ENCODE measurements around the gene MELK. TPM values are rescaled to one million over a fixed set of nuclear protein-coding genes. Genes with fewer than 3 reads are reported as not detected.

MELK gene
- total and polyA plus RNA-seq, 2 experiments from 2014 or later: 11.5 to 17.4 TPM

DNA sequence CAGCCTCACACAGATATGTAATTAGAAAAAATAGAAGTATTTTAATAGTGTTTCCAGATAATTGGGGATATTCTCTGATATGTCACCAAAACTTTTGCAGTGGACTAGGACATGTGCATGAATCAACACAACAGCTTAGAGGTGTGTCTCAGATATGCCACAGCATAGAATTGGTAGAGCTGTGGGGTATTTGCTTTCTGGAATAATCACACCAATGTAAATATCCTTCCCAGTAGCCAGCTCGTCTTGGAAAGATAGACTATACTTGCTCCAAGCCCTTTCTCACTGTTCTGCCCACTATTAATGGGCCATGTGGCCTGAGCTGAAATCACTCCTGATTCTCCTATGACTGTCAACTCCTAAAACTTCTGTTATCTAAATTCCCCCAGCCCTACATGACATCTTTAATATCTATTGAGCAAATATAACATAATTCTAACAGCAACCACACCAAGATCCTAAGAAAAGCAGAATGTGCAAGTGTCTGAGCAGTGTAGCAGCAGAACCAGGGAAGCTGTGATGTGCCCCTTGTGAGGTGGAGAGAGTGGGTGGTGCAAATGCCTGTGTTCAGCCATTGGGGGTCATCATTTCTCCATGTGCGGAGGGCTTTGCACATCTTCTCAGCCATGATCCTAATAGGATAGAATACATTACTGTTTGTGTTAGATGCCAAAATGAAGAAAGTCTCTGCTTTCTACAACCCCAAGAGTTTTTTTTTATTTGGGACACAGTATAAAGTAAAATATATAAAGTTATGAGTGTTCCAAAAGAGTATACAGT, 65.0 kb downstream of the MELK start:
- TF ChIP-seq, protein P1, sequence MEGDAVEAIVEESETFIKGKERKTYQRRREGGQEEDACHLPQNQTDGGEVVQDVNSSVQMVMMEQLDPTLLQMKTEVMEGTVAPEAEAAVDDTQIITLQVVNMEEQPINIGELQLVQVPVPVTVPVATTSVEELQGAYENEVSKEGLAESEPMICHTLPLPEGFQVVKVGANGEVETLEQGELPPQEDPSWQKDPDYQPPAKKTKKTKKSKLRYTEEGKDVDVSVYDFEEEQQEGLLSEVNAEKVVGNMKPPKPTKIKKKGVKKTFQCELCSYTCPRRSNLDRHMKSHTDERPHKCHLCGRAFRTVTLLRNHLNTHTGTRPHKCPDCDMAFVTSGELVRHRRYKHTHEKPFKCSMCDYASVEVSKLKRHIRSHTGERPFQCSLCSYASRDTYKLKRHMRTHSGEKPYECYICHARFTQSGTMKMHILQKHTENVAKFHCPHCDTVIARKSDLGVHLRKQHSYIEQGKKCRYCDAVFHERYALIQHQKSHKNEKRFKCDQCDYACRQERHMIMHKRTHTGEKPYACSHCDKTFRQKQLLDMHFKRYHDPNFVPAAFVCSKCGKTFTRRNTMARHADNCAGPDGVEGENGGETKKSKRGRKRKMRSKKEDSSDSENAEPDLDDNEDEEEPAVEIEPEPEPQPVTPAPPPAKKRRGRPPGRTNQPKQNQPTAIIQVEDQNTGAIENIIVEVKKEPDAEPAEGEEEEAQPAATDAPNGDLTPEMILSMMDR (IDR thresholded peaks at IDR 0.05; ENCODE audit: low read depth, low read length): peak; percentile 25
- Histone ChIP-seq H3K4me1 (ENCODE audit: low read depth) (no peaks in the 10 kb centered on the region), H3K4me3 (no peak overlapping the region), H3K9me3 (ENCODE audit: low read depth) (no peaks in the 10 kb centered on the region), H3K27me3 (no peaks in the 10 kb centered on the region), H3K27ac (no peak overlapping the region), H3K36me3 (no peaks in the 10 kb centered on the region)
- DNase-seq (ENCODE audit: low read depth in 1 of 2, low spot score in 1 of 2): peak; percentile 36

DNA sequence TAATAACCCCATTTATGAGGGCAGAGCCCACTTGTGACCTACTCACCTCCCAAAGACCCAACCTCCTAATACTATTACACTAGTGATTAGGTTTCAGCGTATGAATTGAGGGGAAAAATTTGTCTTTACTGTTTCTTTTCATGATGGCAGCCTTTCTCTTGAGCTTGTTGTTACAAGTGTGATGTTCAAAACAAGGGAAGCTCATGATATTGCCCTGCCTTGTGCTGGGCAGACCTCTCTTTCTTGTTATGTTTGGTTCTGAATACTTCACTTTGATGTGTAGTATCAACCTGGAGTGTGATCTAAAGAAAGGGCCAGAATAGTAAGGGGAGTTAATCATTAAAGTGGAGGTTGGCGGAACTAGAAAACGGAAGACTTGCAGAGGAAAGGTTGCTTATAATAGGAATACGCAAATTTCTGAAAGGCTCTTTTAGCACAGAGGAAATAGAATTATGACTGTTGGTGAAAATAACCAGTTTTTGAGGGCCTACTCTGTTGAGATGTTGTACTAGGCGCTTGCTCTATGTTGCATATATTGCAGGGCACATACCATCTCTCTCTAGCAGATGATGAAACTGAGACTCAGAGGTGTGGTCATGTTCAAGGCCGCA, 68.2 kb downstream of the MELK start:
- Histone ChIP-seq H3K27ac (no peak overlapping the region), H3K4me1 (ENCODE audit: low read depth) (no peaks in the 10 kb centered on the region), H3K27me3 (no peaks in the 10 kb centered on the region), H3K36me3 (no peaks in the 10 kb centered on the region), H3K4me3 (no peak overlapping the region), H3K9me3 (ENCODE audit: low read depth) (no peaks in the 10 kb centered on the region)
- TF ChIP-seq, protein P1 (IDR thresholded peaks at IDR 0.05; ENCODE audit: low read depth, low read length): no peak
- no peak for DNase-seq (ENCODE audit: low read depth in 1 of 2, low spot score in 1 of 2)

DNA sequence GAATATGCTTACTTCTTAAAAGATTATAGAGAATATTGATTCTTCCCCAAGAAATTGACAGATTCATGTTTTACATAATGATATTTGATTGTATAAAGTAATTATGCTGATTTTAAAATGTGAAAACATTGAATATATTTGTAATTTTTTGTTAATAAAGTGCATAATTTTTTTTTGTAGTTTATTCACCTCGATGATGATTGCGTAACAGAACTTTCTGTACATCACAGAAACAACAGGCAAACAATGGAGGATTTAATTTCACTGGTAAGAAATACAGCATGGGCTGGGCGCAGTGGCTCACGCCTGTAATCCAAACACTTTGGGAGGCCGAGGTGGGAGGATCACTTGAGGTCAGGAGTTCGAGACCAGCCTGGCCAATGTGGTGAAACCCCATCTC, 70.1 kb downstream of the MELK start:
- H3K4me1 ChIP-seq (ENCODE audit: low read depth): no peaks in the 10 kb centered on the region
- DNase-seq (ENCODE audit: low read depth in 1 of 2, low spot score in 1 of 2): no peak
- no peaks in the 10 kb centered on the region for H3K9me3 ChIP-seq (ENCODE audit: low read depth)
- TF ChIP-seq, protein P1 (IDR thresholded peaks at IDR 0.05; ENCODE audit: low read depth, low read length): no peak
- no peaks in the 10 kb centered on the region for H3K36me3 ChIP-seq
- H3K27ac ChIP-seq: no peak overlapping the region
- no peaks in the 10 kb centered on the region for H3K27me3 ChIP-seq
- H3K4me3 ChIP-seq: no peak overlapping the region

DNA sequence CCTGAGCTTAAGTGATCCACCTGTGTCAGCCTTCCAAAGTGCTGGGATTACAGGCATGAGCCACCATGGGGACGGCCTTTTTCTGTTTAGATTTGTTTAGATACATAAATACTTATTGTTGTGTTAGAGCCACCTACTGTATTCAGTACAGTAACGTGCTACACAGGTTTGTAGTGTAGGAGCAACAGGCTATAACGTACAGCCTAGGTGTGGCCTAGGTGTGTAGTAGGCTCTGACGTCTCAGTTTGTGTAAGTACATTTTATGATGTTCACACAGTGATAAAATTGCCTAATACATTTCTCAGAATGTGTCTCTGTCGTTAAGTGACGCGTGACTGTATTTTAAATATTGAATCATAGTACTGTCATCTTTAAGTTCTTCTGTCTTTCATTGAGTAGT, 84.1 kb downstream of the MELK start:
- Histone ChIP-seq H3K9me3 (ENCODE audit: low read depth) (no peaks in the 10 kb centered on the region), H3K27me3 (no peaks in the 10 kb centered on the region), H3K4me1 (ENCODE audit: low read depth) (no peaks in the 10 kb centered on the region), H3K27ac (no peak overlapping the region), H3K36me3 (no peaks in the 10 kb centered on the region), H3K4me3 (no peak overlapping the region)
- no peak for DNase-seq (ENCODE audit: low read depth in 1 of 2, low spot score in 1 of 2)
- TF ChIP-seq, protein P1 (IDR thresholded peaks at IDR 0.05; ENCODE audit: low read depth, low read length): no peak

DNA sequence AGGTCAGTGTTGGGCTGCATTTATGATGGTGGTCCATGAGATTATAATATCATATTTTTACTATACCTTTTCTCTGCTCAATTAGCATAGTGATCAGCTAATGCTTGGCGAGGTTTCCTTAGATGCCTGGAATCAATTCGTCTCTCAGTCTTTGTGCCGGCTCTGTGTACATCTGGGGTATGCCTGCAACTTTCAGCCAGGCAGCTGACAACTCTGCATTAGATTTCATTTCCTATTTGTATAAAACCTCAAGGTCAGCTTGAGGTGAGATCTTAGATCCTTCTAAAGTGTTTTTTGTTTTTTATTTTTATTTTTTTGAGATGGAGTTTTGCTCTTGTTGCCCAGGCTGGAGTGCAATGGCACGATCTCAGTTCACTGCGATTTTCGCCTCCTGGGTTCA, 86.8 kb downstream of the MELK start:
- peaks cover 6% of the 10 kb centered on the region for H3K4me1 ChIP-seq (ENCODE audit: low read depth)
- no peak for DNase-seq (ENCODE audit: low read depth in 1 of 2, low spot score in 1 of 2)

More for the DNA sequence above, 86.8 kb downstream of the MELK start:
- no peaks in the 10 kb centered on the region for H3K36me3 ChIP-seq
- no peaks in the 10 kb centered on the region for H3K27me3 ChIP-seq
- H3K9me3 ChIP-seq (ENCODE audit: low read depth): no peaks in the 10 kb centered on the region
- TF ChIP-seq, protein P1 (IDR thresholded peaks at IDR 0.05; ENCODE audit: low read depth, low read length): no peak
- no peak overlapping the region for H3K27ac ChIP-seq
- H3K4me3 ChIP-seq: no peak overlapping the region
